HepG2 (cell line): ENCODE measurements around the gene ME3. TPM values are rescaled to one million over a fixed set of nuclear protein-coding genes. Genes with fewer than 3 reads are reported as not detected.

Experiments
- ATAC-seq: fragments of 200-7000 bp; cut with Tn5 transposase; 3 replicates; pipeline ENCODE4 v1.9.1; 2020; ENCODE audit warnings: mild to moderate bottlenecking, moderate library complexity
- BruUV-seq: library from RNA; stranded (reverse); fragments of 400-500 nt; replicated peaks from 2 replicates; lab custom pipeline; 2021; lab: Mats Ljungman, UMichigan
- CTCF ChIA-PET: fragments of 300-600 bp; formaldehyde crosslinking; extraction: SDS; loops from one replicate; lab custom pipeline; 2021; ENCODE audit warnings: low total read pairs, inconsistent platforms, low intra/inter-chr PET ratio; lab: Yijun Ruan, JAX
- POLR2A ChIA-PET: fragments of 350-600 bp; sonication (Branson Sonifier 250); formaldehyde crosslinking; loops from one replicate; lab custom pipeline; 2020; ENCODE audit warnings: antibody characterized with exemption, inconsistent platforms; lab: Yijun Ruan, JAX
- DNase-seq: peaks from one replicate; pipeline ENCODE4 v3.0.0-alpha.2; 2015; ENCODE audit warnings: low spot score
- FAIRE-seq: peaks from 3 replicates; lab custom pipeline; 2011; peaks lifted over from hg19 to GRCh38; lab: Jason Lieb, UNC
- H2AFZ ChIP-seq: one replicate; pipeline ENCODE4 v1.6.1; 2011; ENCODE audit warnings: low read length, inconsistent platforms
- H3K27ac ChIP-seq: fragments of 300-600 bp; 3 replicates; pipeline ENCODE4 v1.8.0; 2011; ENCODE audit warnings: mixed run types, mild to moderate bottlenecking, mixed read lengths, low read length, inconsistent platforms; ENCODE audit not compliant: insufficient read depth; ENCODE audit errors: extremely low read length
- H3K27me3 ChIP-seq, 2 experiments: fragments of 200-600 bp in 1 of 2; 2 replicates in 1 of 2; 3 replicates in 1 of 2; pipeline versions ENCODE4 v1.6.0 to v1.8.0; 2011; ENCODE audit warnings: low read length in 2 of 2, mild to moderate bottlenecking in 2 of 2, moderate library complexity in 2 of 2, inconsistent platforms in 1 of 2; ENCODE audit not compliant: insufficient read depth in 2 of 2, control insufficient read depth in 1 of 2
- H3K36me3 ChIP-seq, 2 experiments: fragments of 200-600 bp in 1 of 2; replicated peaks in 1 of 2; 2 replicates in 1 of 2; 3 replicates in 1 of 2; pipeline versions ENCODE4 v1.5.1 to v1.8.0; 2011; ENCODE audit warnings: low read length in 2 of 2, inconsistent platforms in 1 of 2; ENCODE audit not compliant: insufficient read depth in 2 of 2, control insufficient read depth in 1 of 2
- H3K4me1 ChIP-seq: 2 replicates; pipeline ENCODE4 v1.5.1; 2012; ENCODE audit warnings: low read length, inconsistent platforms; ENCODE audit not compliant: insufficient read depth
- H3K4me2 ChIP-seq: 2 replicates; pipeline ENCODE4 v1.6.0; 2011; ENCODE audit warnings: low read depth, low read length, inconsistent platforms
- H3K4me3 ChIP-seq, 3 experiments: fragments of 200-600 bp in 1 of 3; sonication (generic), shearing (Covaris generic) in 1 of 3; replicated peaks in 1 of 3; 2 replicates each; pipeline ENCODE4 v1.5.1; 2011 to 2016; ENCODE audit warnings: low read length in 3 of 3, inconsistent platforms in 2 of 3, low read depth in 2 of 3, mild to moderate bottlenecking in 2 of 3, control low read depth in 1 of 3, mixed read lengths in 1 of 3; ENCODE audit not compliant: insufficient read depth in 1 of 3
- H3K79me2 ChIP-seq: one replicate; pipeline ENCODE4 v1.6.1; 2011; ENCODE audit warnings: low read length, inconsistent platforms; ENCODE audit not compliant: insufficient read depth
- H3K9ac ChIP-seq: 2 replicates; pipeline ENCODE4 v1.6.0; 2011; ENCODE audit warnings: mild to moderate bottlenecking, low read depth, low read length, inconsistent platforms; ENCODE audit not compliant: insufficient read depth
- H3K9me3 ChIP-seq: 2 replicates; pipeline ENCODE4 v1.5.1; 2012; ENCODE audit warnings: mild to moderate bottlenecking, low read length
- H4K20me1 ChIP-seq: 2 replicates; pipeline ENCODE4 v1.6.0; 2011; ENCODE audit warnings: inconsistent platforms, mild to moderate bottlenecking, low read length, moderate library complexity; ENCODE audit not compliant: insufficient read depth
- HOXA9 ChIP-seq: sonication (generic); formaldehyde crosslinking; IDR thresholded peaks from 2 replicates; pipeline ENCODE4 v1.8.1; 2022; ENCODE audit warnings: missing genetic modification reagents, mild to moderate bottlenecking, moderate library complexity, borderline replicate concordance
- RAD51 ChIP-seq: fragments of 450-650 bp; IDR thresholded peaks from 2 replicates; pipeline ENCODE4 v1.6.1; 2016; ENCODE audit warnings: borderline replicate concordance
- REXO4 ChIP-seq: sonication (generic); formaldehyde crosslinking; IDR thresholded peaks from 2 replicates; pipeline ENCODE4 v1.8.0; 2022; ENCODE audit warnings: missing genetic modification reagents, mild to moderate bottlenecking, borderline replicate concordance
- SATB2 ChIP-seq: sonication (generic); formaldehyde crosslinking; IDR thresholded peaks from 2 replicates; pipeline ENCODE4 v1.5.0; 2020; ENCODE audit warnings: missing genetic modification reagents
- SIN3A ChIP-seq: IDR thresholded peaks from 2 replicates; pipeline ENCODE4 v1.6.1; 2011; ENCODE audit warnings: low read depth, mild to moderate bottlenecking, control low read depth, low read length, borderline replicate concordance
- SNAPC2 ChIP-seq: sonication (generic); formaldehyde crosslinking; IDR thresholded peaks from 2 replicates; pipeline ENCODE4 v1.8.1; 2022; ENCODE audit warnings: mild to moderate bottlenecking, missing genetic modification reagents
- TSC22D2 ChIP-seq: sonication (generic); formaldehyde crosslinking; IDR thresholded peaks from 2 replicates; pipeline ENCODE4 v1.5.1; 2020; ENCODE audit warnings: missing genetic modification reagents, mild to moderate bottlenecking, borderline replicate concordance
- ZBTB1 ChIP-seq: sonication (generic); formaldehyde crosslinking; IDR thresholded peaks from 2 replicates; pipeline ENCODE4 v1.4.0; 2020; ENCODE audit warnings: missing genetic modification reagents, borderline replicate concordance
- ZMYM2 ChIP-seq: sonication (generic); formaldehyde crosslinking; IDR thresholded peaks from 2 replicates; pipeline ENCODE4 v1.8.0; 2022; ENCODE audit warnings: mild to moderate bottlenecking, missing genetic modification reagents
- WGBS: methylation state at CpG from one replicate; pipeline ENCODE4 v1.1.6; 2017; ENCODE audit warnings: low lambda C conversion rate; 5-methylcytosine and 5-hydroxymethylcytosine counted together
- in situ Hi-C: cut with HindIII; loops from 2 replicates; pipeline ENCODE4 v1.10.0; 2017; ENCODE audit warnings: low pct_unique_long_range_greater_than_20kb; ENCODE audit not compliant: extremely low pct_ligation_motif_present
- intact Hi-C: fragments of 100-400 bp; cut with micrococcal nuclease; formaldehyde crosslinking; loops from one replicate; pipeline ENCODE4 v1.10.0; 2022; ENCODE audit not compliant: unreplicated experiment
- polyA plus RNA-seq, 8 experiments: library from polyadenylated mRNA; depleted of rRNA in 3 of 8; stranded (reverse) in 7 of 8; unstranded in 1 of 8; fragments of >200 nt; fragmentation: Illumina TruSeq in 4 of 8; extraction: Trizol in 4 of 8; gene quantifications; 2 replicates each; pipeline versions ENCODE4 v1.2.1 to v1.2.3, GENCODE V29; 2011 to 2016; ENCODE audit warnings: low read depth in 4 of 8, missing spikeins in 1 of 8, mixed read lengths in 1 of 8; ENCODE audit not compliant: insufficient read depth in 1 of 8
- total RNA-seq, 5 experiments: library from RNA; depleted of rRNA; stranded (reverse); fragments of >200 nt; fragmentation: Illumina TruSeq; extraction: Trizol; gene quantifications; 2 replicates each; pipeline ENCODE4 v1.2.3, GENCODE V29; 2016; ENCODE audit warnings: low read depth in 1 of 5

Gene ME3
- total and polyA plus RNA-seq, 2 of the 13 experiments (the other 11 are each of a cell fraction or from before 2014, with no cell fraction given), result not detected

DNA sequence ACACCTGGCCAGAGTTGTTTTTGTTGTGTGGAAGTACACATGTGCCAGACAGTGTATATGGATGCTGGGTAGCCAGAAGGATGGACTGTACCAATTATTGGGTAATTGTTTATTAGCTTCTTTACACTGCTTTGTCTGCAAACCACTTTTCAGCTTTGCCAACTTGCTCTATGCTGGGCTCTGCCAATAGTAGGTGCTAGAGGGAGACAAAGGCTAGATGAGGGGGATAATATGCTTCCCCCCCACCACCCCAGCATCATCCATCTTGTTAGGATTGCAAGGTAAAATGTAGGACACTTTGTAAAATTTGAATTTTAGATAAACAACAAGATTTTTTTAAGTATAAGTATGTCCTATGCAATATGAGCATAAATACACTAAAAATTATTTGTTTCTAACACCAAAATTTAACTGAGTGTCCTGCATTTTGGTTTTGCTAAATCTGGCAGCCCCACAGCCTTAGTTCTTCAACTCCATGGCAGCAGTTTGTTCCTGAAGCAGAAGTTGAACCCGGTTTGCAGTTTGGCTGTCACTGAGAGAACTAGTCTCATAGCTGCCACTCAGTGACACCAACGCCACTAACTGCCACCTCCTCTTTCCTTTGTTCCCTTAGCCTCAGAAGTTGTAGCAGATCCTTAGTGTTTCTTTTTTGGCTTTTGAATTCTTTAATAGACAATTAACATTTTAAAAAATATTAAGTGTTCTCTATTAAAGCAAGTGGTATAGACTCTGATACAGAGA is 219.0 kb downstream of the ME3 start:
- no peak overlapping the region for H2AFZ ChIP-seq
- no peaks in the 10 kb centered on the region for H4K20me1 ChIP-seq
- no peaks in the 10 kb centered on the region; a peak in 1 of 5 replicates for H3K27me3 ChIP-seq
- FAIRE-seq, result no peak
- H3K4me2 ChIP-seq, result no peak overlapping the region
- no peaks in the 10 kb centered on the region for H3K36me3 ChIP-seq
- BruUV-seq, result no TSS peak
- H3K4me3 ChIP-seq, result no peak overlapping the region
- H3K9ac ChIP-seq, result no peak overlapping the region
- ChIA-PET POLR2A (no interaction called here), CTCF (no interaction called here)
- no peaks in the 10 kb centered on the region for H3K4me1 ChIP-seq
- intact Hi-C loops, result no loop called here
- DNase-seq, result no peak
- 20% methylated on average over 2 of the region's 2 CpGs for WGBS
- H3K79me2 ChIP-seq, result no peaks in the 10 kb centered on the region
- no peaks in the 10 kb centered on the region for H3K9me3 ChIP-seq
- no peak for TF ChIP-seq REXO4 (CRISPR knock-in tag)
- no peak for TF ChIP-seq SATB2 (CRISPR knock-in tag)
- no peak for TF ChIP-seq SIN3A
- TF ChIP-seq TSC22D2 (CRISPR knock-in tag), result no peak
- TF ChIP-seq SNAPC2 (CRISPR knock-in tag), result no peak
- TF ChIP-seq HOXA9, result no peak
- TF ChIP-seq ZBTB1 (CRISPR knock-in tag), result no peak
- TF ChIP-seq ZMYM2 (CRISPR knock-in tag), result no peak
- no peak for TF ChIP-seq RAD51
- in situ Hi-C loops, result no loop called here
- no peak overlapping the region for H3K27ac ChIP-seq
- ATAC-seq, result no peak
